ENCODE results near the gene CEACAM3.

Gene CEACAM3

GRCh38 chr19:41792513-41793413 is 3.6 kb upstream of the CEACAM3 start:
- no peak for DNase-seq (ENCODE audit: low read depth)

GRCh38 chr19:41793414-41793727 is 3.0 kb upstream of the CEACAM3 start:
- DNase-seq (ENCODE audit: low read depth): no peak

- DNase-seq (ENCODE audit: low read depth): peak; percentile 23
Observed at GRCh38 chr19:41795031-41795461, 1.3 kb upstream of the CEACAM3 start.

GRCh38 chr19:41796901-41797300 is 514 bp downstream of the CEACAM3 start:
- no peak for DNase-seq (ENCODE audit: low read depth)

GRCh38 chr19:41799444-41800000 is 3.1 kb downstream of the CEACAM3 start:
- DNase-seq (ENCODE audit: low read depth): no peak

- DNase-seq (ENCODE audit: low read depth): no peak
Observed at GRCh38 chr19:41801031-41801430, 4.6 kb downstream of the CEACAM3 start.

GRCh38 chr19:41801792-41802211 is 5.4 kb downstream of the CEACAM3 start:
- DNase-seq (ENCODE audit: low read depth): no peak

GRCh38 chr19:41802770-41803169 is 6.4 kb downstream of the CEACAM3 start:
- DNase-seq (ENCODE audit: low read depth): no peak

- DNase-seq (ENCODE audit: low read depth): no peak
Observed at GRCh38 chr19:41804336-41804735, 7.9 kb downstream of the CEACAM3 start.

GRCh38 chr19:41807176-41807575 is 10.8 kb downstream of the CEACAM3 start:
- DNase-seq (ENCODE audit: low read depth): no peak

GRCh38 chr19:41808663-41809566 is 12.5 kb downstream of the CEACAM3 start:
- no peak for DNase-seq (ENCODE audit: low read depth)

- no peak for DNase-seq (ENCODE audit: low read depth)
Observed at GRCh38 chr19:41810301-41810700, 13.9 kb downstream of the CEACAM3 start.

GRCh38 chr19:41811036-41811435 is 14.6 kb downstream of the CEACAM3 start:
- no peak for DNase-seq (ENCODE audit: low read depth)

GRCh38 chr19:41811981-41812380 is 15.6 kb downstream of the CEACAM3 start:
- no peak for DNase-seq (ENCODE audit: low read depth)

- no peak for DNase-seq (ENCODE audit: low read depth)
Observed at GRCh38 chr19:41813911-41814310, 17.5 kb downstream of the CEACAM3 start.

GRCh38 chr19:41815301-41815700 is 18.9 kb downstream of the CEACAM3 start:
- no peak for DNase-seq (ENCODE audit: low read depth)

GRCh38 chr19:41816761-41817160 is 20.4 kb downstream of the CEACAM3 start:
- DNase-seq (ENCODE audit: low read depth): no peak

GRCh38 chr19:41821003-41821735 is 24.8 kb downstream of the CEACAM3 start:
- DNase-seq (ENCODE audit: low read depth): peak; percentile 19

- DNase-seq (ENCODE audit: low read depth): no peak
Observed at GRCh38 chr19:41837981-41838708, 41.8 kb downstream of the CEACAM3 start.

- DNase-seq (ENCODE audit: low read depth): no peak
Observed at GRCh38 chr19:41839211-41839610, 42.8 kb downstream of the CEACAM3 start.

- no peak for DNase-seq (ENCODE audit: low read depth)
Observed at GRCh38 chr19:41843371-41843770, 47.0 kb downstream of the CEACAM3 start.

Data from HS-27A (cell line).